ENCODE results near the gene SRP68.

Gene SRP68

GRCh38 chr17:76072148-76072858, at the start of gene SRP68:
TSS of gene SRP68 (minus strand) at chr17:76072517. CDS start at chr17:76072491, 26 bp downstream.
- DNase-seq = peak; percentile 90

- DNase-seq = no peak
These were observed 49.7 kb upstream of the SRP68 start for GRCh38 chr17:76121932-76122430.

- no peak for DNase-seq
These were observed 48.3 kb upstream of the SRP68 start for GRCh38 chr17:76120658-76121008.

GRCh38 chr17:76119409-76120371, 47.4 kb upstream of the SRP68 start:
- no peak for DNase-seq

GRCh38 chr17:76115138-76115754, 42.9 kb upstream of the SRP68 start:
- DNase-seq = no peak

GRCh38 chr17:76111956-76112355, 39.6 kb upstream of the SRP68 start:
- DNase-seq = no peak

GRCh38 chr17:76107509-76107908, 35.2 kb upstream of the SRP68 start:
- no peak for DNase-seq

GRCh38 chr17:76106703-76107102, 34.4 kb upstream of the SRP68 start:
- DNase-seq = no peak

GRCh38 chr17:76104896-76105231, 32.5 kb upstream of the SRP68 start:
- DNase-seq = no peak

- no peak for DNase-seq
These were observed 32.0 kb upstream of the SRP68 start for GRCh38 chr17:76104140-76104895.

GRCh38 chr17:76103274-76104139, 31.2 kb upstream of the SRP68 start, which contains the start of gene EXOC7:
TSS of gene EXOC7 (minus strand) at chr17:76103787. CDS start at chr17:76103692, 95 bp downstream.
- DNase-seq = peak; percentile 77

GRCh38 chr17:76102944-76103273, 30.6 kb upstream of the SRP68 start:
- DNase-seq = no peak

- no peak for DNase-seq
These were observed 25.5 kb upstream of the SRP68 start for GRCh38 chr17:76097716-76098295.

GRCh38 chr17:76095943-76096342, 23.6 kb upstream of the SRP68 start:
- DNase-seq = no peak

GRCh38 chr17:76094046-76094445, 21.7 kb upstream of the SRP68 start:
- DNase-seq = no peak

- DNase-seq = no peak
These were observed 20.5 kb upstream of the SRP68 start for GRCh38 chr17:76092526-76093413.

- DNase-seq = no peak
These were observed 19.4 kb upstream of the SRP68 start for GRCh38 chr17:76091526-76092286.

- DNase-seq = no peak
These were observed 18.3 kb upstream of the SRP68 start for GRCh38 chr17:76090517-76091129.
